HepG2 (cell line): Measurements from ENCODE around the gene CADM1. TPM values are rescaled to one million over a fixed set of nuclear protein-coding genes. Genes with fewer than 3 reads are reported as not detected.

Source experiments
- AKAP8 ChIP-seq: sonication (generic); formaldehyde crosslinking; IDR thresholded peaks from 2 replicates; pipeline ENCODE4 v1.5.1; 2020; ENCODE audit warnings: mild to moderate bottlenecking, missing genetic modification reagents
- DNMT1 ChIP-seq: sonication (generic); formaldehyde crosslinking; IDR thresholded peaks from 2 replicates; pipeline ENCODE4 v1.5.1; 2020; ENCODE audit warnings: mild to moderate bottlenecking, missing genetic modification reagents
- ELF3 ChIP-seq: IDR thresholded peaks from 2 replicates; pipeline ENCODE4 v1.6.1; 2016; ENCODE audit warnings: missing genetic modification reagents, missing compliant biosample characterization
- GATA4 ChIP-seq: sonication (generic); IDR thresholded peaks from 2 replicates; pipeline ENCODE4 v1.6.1; 2016; ENCODE audit warnings: antibody characterized with exemption, low read depth, borderline replicate concordance
- HIVEP1 ChIP-seq: sonication (generic); formaldehyde crosslinking; IDR thresholded peaks from 2 replicates; pipeline ENCODE4 v1.4.0; 2020; ENCODE audit warnings: mild to moderate bottlenecking, missing genetic modification reagents
- HOXA3 ChIP-seq: sonication (generic); formaldehyde crosslinking; IDR thresholded peaks from 2 replicates; pipeline ENCODE4 v1.5.0; 2020; ENCODE audit warnings: missing genetic modification reagents
- KAT2B ChIP-seq: fragments of 150-350 bp; IDR thresholded peaks from 2 replicates; pipeline ENCODE4 v1.6.1; 2014; ENCODE audit warnings: low read depth, low read length, borderline replicate concordance
- KDM3A ChIP-seq: IDR thresholded peaks from 2 replicates; pipeline ENCODE4 v1.6.1; 2018; ENCODE audit warnings: low read depth, missing compliant biosample characterization
- MAZ ChIP-seq, 2 experiments: sonication (generic) in 1 of 2; formaldehyde crosslinking in 1 of 2; IDR thresholded peaks; 2 replicates each; pipeline versions ENCODE4 v1.5.0 to v1.6.1; 2012 to 2020; ENCODE audit warnings: low read depth in 2 of 2, mild to moderate bottlenecking in 2 of 2, borderline replicate concordance in 1 of 2, improper control_type of control experiment in 1 of 2, low read length in 1 of 2, missing genetic modification reagents in 1 of 2, moderate library complexity in 1 of 2
- MEIS1 ChIP-seq: sonication (generic); formaldehyde crosslinking; IDR thresholded peaks from 2 replicates; pipeline ENCODE4 v1.9.0; 2021; ENCODE audit warnings: mild to moderate bottlenecking, missing genetic modification reagents, moderate library complexity, borderline replicate concordance
- MXD4 ChIP-seq: IDR thresholded peaks from 2 replicates; pipeline ENCODE4 v1.6.1; 2016; ENCODE audit warnings: mild to moderate bottlenecking, missing biosample characterization, missing genetic modification reagents
- SIN3A ChIP-seq: IDR thresholded peaks from 2 replicates; pipeline ENCODE4 v1.6.1; 2011; ENCODE audit warnings: low read depth, mild to moderate bottlenecking, control low read depth, low read length, borderline replicate concordance
- ZMAT3 ChIP-seq: sonication (generic); formaldehyde crosslinking; conservative IDR thresholded peaks from 2 replicates; pipeline ENCODE4 v1.7.0; 2021; ENCODE audit warnings: missing genetic modification reagents
- ZNF598 ChIP-seq: sonication (generic); formaldehyde crosslinking; IDR thresholded peaks from 2 replicates; pipeline ENCODE4 v1.5.1; 2020; ENCODE audit warnings: mild to moderate bottlenecking, missing genetic modification reagents, borderline replicate concordance
- ZSCAN20 ChIP-seq: sonication (generic); formaldehyde crosslinking; IDR thresholded peaks from 2 replicates; pipeline ENCODE4 v1.4.0; 2020; ENCODE audit warnings: missing genetic modification reagents, mild to moderate bottlenecking, borderline replicate concordance
- polyA plus RNA-seq, 8 experiments: library from polyadenylated mRNA; depleted of rRNA in 3 of 8; stranded (reverse) in 7 of 8; unstranded in 1 of 8; fragments of >200 nt; fragmentation: Illumina TruSeq in 4 of 8; extraction: Trizol in 4 of 8; gene quantifications; 2 replicates each; pipeline versions ENCODE4 v1.2.1 to v1.2.3, GENCODE V29; 2011 to 2016; ENCODE audit warnings: low read depth in 4 of 8, missing spikeins in 1 of 8, mixed read lengths in 1 of 8; ENCODE audit not compliant: insufficient read depth in 1 of 8
- total RNA-seq, 5 experiments: library from RNA; depleted of rRNA; stranded (reverse); fragments of >200 nt; fragmentation: Illumina TruSeq; extraction: Trizol; gene quantifications; 2 replicates each; pipeline ENCODE4 v1.2.3, GENCODE V29; 2016; ENCODE audit warnings: low read depth in 1 of 5
- TF ChIP-seq, protein P1 (sequence below): sonication (generic); formaldehyde crosslinking; IDR thresholded peaks from 2 replicates; pipeline ENCODE4 v1.4.0; 2020; ENCODE audit warnings: missing genetic modification reagents
- TF ChIP-seq, protein P2 (sequence below): sonication (generic); formaldehyde crosslinking; IDR thresholded peaks from 2 replicates; pipeline ENCODE4 v1.4.0; 2020; ENCODE audit warnings: mild to moderate bottlenecking, missing genetic modification reagents, borderline replicate concordance
- TF ChIP-seq, protein P3 (sequence below): sonication (generic); formaldehyde crosslinking; IDR thresholded peaks from 2 replicates; pipeline ENCODE4 v1.5.0; 2020; ENCODE audit warnings: missing genetic modification reagents
- TF ChIP-seq, protein P4 (sequence below): sonication (generic); formaldehyde crosslinking; IDR thresholded peaks from 2 replicates; pipeline ENCODE4 v1.5.0; 2020; ENCODE audit warnings: missing genetic modification reagents

Gene CADM1
- total and polyA plus RNA-seq, 2 of the 13 experiments (the other 11 are each of a cell fraction or from before 2014, with no cell fraction given), result 71.3 to 122 TPM

DNA sequence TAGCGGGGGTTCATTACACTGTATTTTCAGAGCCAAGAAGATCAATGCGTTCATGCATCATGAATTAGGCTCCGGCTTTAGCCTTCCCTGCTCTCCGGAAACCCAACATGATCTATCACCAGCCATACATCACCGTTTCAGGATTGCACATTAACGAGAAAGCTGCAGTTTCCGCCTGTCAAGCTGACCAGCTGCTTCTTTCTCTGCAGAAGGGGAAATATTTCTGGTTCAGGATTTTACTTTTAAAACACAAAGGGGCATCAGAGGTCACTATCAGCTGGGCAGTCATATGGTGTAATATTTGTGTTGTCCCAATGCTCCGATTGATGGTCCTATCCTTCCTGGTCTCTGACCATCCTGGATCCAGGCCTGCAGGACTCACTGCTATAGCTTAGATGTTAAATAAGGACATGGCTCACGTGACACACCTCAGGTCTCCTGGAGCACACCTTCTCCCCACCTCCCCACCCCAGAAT, 21.4 kb upstream of the CADM1 start (continued):
- TF ChIP-seq, protein P1, sequence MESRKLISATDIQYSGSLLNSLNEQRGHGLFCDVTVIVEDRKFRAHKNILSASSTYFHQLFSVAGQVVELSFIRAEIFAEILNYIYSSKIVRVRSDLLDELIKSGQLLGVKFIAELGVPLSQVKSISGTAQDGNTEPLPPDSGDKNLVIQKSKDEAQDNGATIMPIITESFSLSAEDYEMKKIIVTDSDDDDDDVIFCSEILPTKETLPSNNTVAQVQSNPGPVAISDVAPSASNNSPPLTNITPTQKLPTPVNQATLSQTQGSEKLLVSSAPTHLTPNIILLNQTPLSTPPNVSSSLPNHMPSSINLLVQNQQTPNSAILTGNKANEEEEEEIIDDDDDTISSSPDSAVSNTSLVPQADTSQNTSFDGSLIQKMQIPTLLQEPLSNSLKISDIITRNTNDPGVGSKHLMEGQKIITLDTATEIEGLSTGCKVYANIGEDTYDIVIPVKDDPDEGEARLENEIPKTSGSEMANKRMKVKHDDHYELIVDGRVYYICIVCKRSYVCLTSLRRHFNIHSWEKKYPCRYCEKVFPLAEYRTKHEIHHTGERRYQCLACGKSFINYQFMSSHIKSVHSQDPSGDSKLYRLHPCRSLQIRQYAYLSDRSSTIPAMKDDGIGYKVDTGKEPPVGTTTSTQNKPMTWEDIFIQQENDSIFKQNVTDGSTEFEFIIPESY (CRISPR knock-in tag), result no peak
- TF ChIP-seq SIN3A, result 0 out of 2 replicates have a peak, but pooled peaks have one; percentile 48
- no peak for TF ChIP-seq AKAP8 (CRISPR knock-in tag)
- no peak for TF ChIP-seq KDM3A (CRISPR knock-in tag)
- no peak for TF ChIP-seq HIVEP1
- TF ChIP-seq MEIS1, result no peak
- TF ChIP-seq MXD4 (CRISPR knock-in tag), result no peak
- TF ChIP-seq MAZ (IDR thresholded peaks at IDR 0.05; ENCODE audit: borderline replicate concordance, low read depth, low read length), result no peak
- TF ChIP-seq MAZ (CRISPR knock-in tag; IDR thresholded peaks at IDR 0.05; ENCODE audit: low read depth), result no peak
- TF ChIP-seq, protein P2, sequence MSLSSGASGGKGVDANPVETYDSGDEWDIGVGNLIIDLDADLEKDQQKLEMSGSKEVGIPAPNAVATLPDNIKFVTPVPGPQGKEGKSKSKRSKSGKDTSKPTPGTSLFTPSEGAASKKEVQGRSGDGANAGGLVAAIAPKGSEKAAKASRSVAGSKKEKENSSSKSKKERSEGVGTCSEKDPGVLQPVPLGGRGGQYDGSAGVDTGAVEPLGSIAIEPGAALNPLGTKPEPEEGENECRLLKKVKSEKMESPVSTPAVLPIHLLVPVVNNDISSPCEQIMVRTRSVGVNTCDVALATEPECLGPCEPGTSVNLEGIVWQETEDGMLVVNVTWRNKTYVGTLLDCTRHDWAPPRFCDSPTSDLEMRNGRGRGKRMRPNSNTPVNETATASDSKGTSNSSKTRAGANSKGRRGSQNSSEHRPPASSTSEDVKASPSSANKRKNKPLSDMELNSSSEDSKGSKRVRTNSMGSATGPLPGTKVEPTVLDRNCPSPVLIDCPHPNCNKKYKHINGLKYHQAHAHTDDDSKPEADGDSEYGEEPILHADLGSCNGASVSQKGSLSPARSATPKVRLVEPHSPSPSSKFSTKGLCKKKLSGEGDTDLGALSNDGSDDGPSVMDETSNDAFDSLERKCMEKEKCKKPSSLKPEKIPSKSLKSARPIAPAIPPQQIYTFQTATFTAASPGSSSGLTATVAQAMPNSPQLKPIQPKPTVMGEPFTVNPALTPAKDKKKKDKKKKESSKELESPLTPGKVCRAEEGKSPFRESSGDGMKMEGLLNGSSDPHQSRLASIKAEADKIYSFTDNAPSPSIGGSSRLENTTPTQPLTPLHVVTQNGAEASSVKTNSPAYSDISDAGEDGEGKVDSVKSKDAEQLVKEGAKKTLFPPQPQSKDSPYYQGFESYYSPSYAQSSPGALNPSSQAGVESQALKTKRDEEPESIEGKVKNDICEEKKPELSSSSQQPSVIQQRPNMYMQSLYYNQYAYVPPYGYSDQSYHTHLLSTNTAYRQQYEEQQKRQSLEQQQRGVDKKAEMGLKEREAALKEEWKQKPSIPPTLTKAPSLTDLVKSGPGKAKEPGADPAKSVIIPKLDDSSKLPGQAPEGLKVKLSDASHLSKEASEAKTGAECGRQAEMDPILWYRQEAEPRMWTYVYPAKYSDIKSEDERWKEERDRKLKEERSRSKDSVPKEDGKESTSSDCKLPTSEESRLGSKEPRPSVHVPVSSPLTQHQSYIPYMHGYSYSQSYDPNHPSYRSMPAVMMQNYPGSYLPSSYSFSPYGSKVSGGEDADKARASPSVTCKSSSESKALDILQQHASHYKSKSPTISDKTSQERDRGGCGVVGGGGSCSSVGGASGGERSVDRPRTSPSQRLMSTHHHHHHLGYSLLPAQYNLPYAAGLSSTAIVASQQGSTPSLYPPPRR, result no peak
- TF ChIP-seq ZNF598 (CRISPR knock-in tag), result no peak
- TF ChIP-seq HOXA3 (CRISPR knock-in tag), result peak; percentile 30; the same call in 1 of the 2 replicates
- no peak for TF ChIP-seq DNMT1
- peak; percentile 84 for TF ChIP-seq ELF3 (CRISPR knock-in tag)
- TF ChIP-seq ZSCAN20, result no peak
- no peak for TF ChIP-seq GATA4
- no peak for TF ChIP-seq ZMAT3 (CRISPR knock-in tag)
- no peak for TF ChIP-seq KAT2B
- TF ChIP-seq, protein P3, sequence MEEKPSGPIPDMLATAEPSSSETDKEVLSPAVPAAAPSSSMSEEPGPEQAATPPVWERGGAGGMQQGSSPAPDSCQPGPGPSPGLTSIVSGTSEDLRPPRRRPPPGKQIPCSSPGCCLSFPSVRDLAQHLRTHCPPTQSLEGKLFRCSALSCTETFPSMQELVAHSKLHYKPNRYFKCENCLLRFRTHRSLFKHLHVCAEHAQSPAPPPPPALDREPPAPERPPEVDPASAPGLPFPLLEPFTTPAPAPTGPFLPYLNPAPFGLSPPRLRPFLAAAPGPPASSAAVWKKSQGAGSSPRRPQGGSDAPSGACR (CRISPR knock-in tag), result no peak
- TF ChIP-seq, protein P4, sequence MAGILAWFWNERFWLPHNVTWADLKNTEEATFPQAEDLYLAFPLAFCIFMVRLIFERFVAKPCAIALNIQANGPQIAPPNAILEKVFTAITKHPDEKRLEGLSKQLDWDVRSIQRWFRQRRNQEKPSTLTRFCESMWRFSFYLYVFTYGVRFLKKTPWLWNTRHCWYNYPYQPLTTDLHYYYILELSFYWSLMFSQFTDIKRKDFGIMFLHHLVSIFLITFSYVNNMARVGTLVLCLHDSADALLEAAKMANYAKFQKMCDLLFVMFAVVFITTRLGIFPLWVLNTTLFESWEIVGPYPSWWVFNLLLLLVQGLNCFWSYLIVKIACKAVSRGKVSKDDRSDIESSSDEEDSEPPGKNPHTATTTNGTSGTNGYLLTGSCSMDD (CRISPR knock-in tag), result no peak
